Trophoblast cell (in vitro differentiated cells and primary cell): ENCODE measurements around the gene ITLN1.
"Not testable (repeated sequence)": the region's sequence is repeated elsewhere in the genome, so short reads cannot be mapped to it uniquely, and the experiment has no call there.

Experiments used
- DNase-seq, 2 donors: peaks; one replicate each; pipeline ENCODE4 v3.0.0-alpha.2; 2016
- H2AFZ ChIP-seq: 2 replicates; pipeline ENCODE4 v1.6.1; 2013; ENCODE audit warnings: low read length, moderate library complexity, mild to moderate bottlenecking; ENCODE audit not compliant: insufficient read depth, poor library complexity
- H2AK5ac ChIP-seq: 2 replicates; pipeline ENCODE4 v1.6.1; 2013; ENCODE audit warnings: mild to moderate bottlenecking, low read length
- H2BK120ac ChIP-seq: 2 replicates; pipeline ENCODE4 v1.6.1; 2013; ENCODE audit warnings: low read length, mild to moderate bottlenecking, moderate library complexity; ENCODE audit not compliant: insufficient read depth, poor library complexity
- H2BK12ac ChIP-seq: 2 replicates; pipeline ENCODE4 v1.6.1; 2013; ENCODE audit warnings: mild to moderate bottlenecking, low read length, moderate library complexity
- H2BK5ac ChIP-seq: 2 replicates; pipeline ENCODE4 v1.6.1; 2013; ENCODE audit warnings: low read length, low read depth, moderate library complexity, mild to moderate bottlenecking; ENCODE audit not compliant: poor library complexity
- H3K14ac ChIP-seq: 2 replicates; pipeline ENCODE4 v1.6.1; 2013; ENCODE audit warnings: mild to moderate bottlenecking, low read length
- H3K18ac ChIP-seq: 2 replicates; pipeline ENCODE4 v1.6.1; 2013; ENCODE audit warnings: mild to moderate bottlenecking, low read length
- H3K23ac ChIP-seq: 2 replicates; pipeline ENCODE4 v1.6.1; 2013; ENCODE audit warnings: low read length
- H3K27ac ChIP-seq: 2 replicates; pipeline ENCODE4 v1.5.1; 2013; ENCODE audit warnings: low read depth, mild to moderate bottlenecking, inconsistent platforms, low read length, moderate library complexity
- H3K27me3 ChIP-seq: 2 replicates; pipeline ENCODE4 v1.6.1; 2013; ENCODE audit warnings: inconsistent platforms, mild to moderate bottlenecking, low read length, moderate library complexity; ENCODE audit not compliant: insufficient read depth
- H3K36me3 ChIP-seq, 2 experiments: 1 replicate in 1 of 2; 2 replicates in 1 of 2; pipeline ENCODE4 v1.6.1; 2013; ENCODE audit warnings: low read length in 2 of 2, mild to moderate bottlenecking in 2 of 2, moderate library complexity in 1 of 2; ENCODE audit not compliant: insufficient read depth in 2 of 2, control insufficient read depth in 1 of 2
- H3K4ac ChIP-seq: 2 replicates; pipeline ENCODE4 v1.6.1; 2013; ENCODE audit warnings: low read depth, mild to moderate bottlenecking, low read length, moderate library complexity
- H3K4me1 ChIP-seq, 2 experiments: 1 replicate in 1 of 2; 2 replicates in 1 of 2; pipeline ENCODE4 v1.6.1; 2013; ENCODE audit warnings: low read length in 2 of 2, mild to moderate bottlenecking in 2 of 2, moderate library complexity in 1 of 2; ENCODE audit not compliant: insufficient read depth in 2 of 2, control insufficient read depth in 1 of 2
- H3K4me2 ChIP-seq: 2 replicates; pipeline ENCODE4 v1.6.1; 2013; ENCODE audit warnings: inconsistent platforms, mild to moderate bottlenecking, low read length, moderate library complexity
- H3K4me3 ChIP-seq: 2 replicates; pipeline ENCODE4 v1.5.1; 2013; ENCODE audit warnings: mild to moderate bottlenecking, low read depth, low read length, inconsistent platforms
- H3K79me1 ChIP-seq: one replicate; pipeline ENCODE4 v1.6.1; 2013; ENCODE audit warnings: low read length
- H3K79me2 ChIP-seq: 2 replicates; pipeline ENCODE4 v1.6.1; 2013; ENCODE audit warnings: low read length, mild to moderate bottlenecking; ENCODE audit not compliant: control insufficient read depth, insufficient read depth, poor library complexity
- H3K9ac ChIP-seq: 2 replicates; pipeline ENCODE4 v1.6.1; 2013; ENCODE audit warnings: mild to moderate bottlenecking, low read length
- H3K9me3 ChIP-seq: 2 replicates; pipeline ENCODE4 v1.6.1; 2013; ENCODE audit warnings: low read depth, mild to moderate bottlenecking, control low read depth, inconsistent platforms, low read length; ENCODE audit not compliant: insufficient read depth
- H4K12ac ChIP-seq: 2 replicates; pipeline ENCODE4 v1.6.1; 2013; ENCODE audit warnings: low read depth, mild to moderate bottlenecking, low read length, moderate library complexity
- H4K8ac ChIP-seq: 2 replicates; pipeline ENCODE4 v1.6.1; 2013; ENCODE audit warnings: low read depth, mild to moderate bottlenecking, low read length, moderate library complexity
- H4K91ac ChIP-seq: one replicate; pipeline ENCODE4 v1.6.1; 2013; ENCODE audit warnings: low read depth, mild to moderate bottlenecking, low read length, moderate library complexity
- WGBS: extraction: QIAGEN DNeasy Blood & Tissue Kit; methylation state at CpG from one replicate; pipeline ENCODE4 v1.1.7; 2013; ENCODE audit warnings: missing lambda C conversion rate; ENCODE audit not compliant: insufficient read length, insufficient coverage; ENCODE audit errors: extremely low coverage; 5-methylcytosine and 5-hydroxymethylcytosine counted together

ITLN1 gene

GRCh38 chr1:160916666-160917065 is 31.7 kb upstream of the ITLN1 start:
- no peak overlapping the region for H2AFZ ChIP-seq
- H3K27me3 ChIP-seq, result no peaks in the 10 kb centered on the region
- no peak overlapping the region for H3K27ac ChIP-seq
- H2AK5ac ChIP-seq, result no peak overlapping the region
- DNase-seq, result no peak
- no peaks in the 10 kb centered on the region for H3K79me2 ChIP-seq
- no peak overlapping the region for H3K9ac ChIP-seq
- peaks cover 1% of the 10 kb centered on the region for H3K9me3 ChIP-seq
- H3K4ac ChIP-seq, result no peak overlapping the region
- H3K18ac ChIP-seq, result no peak overlapping the region
- peaks cover 0 to 1% of the 10 kb centered on the region in 2 experiments for H3K4me1 ChIP-seq
- no peak overlapping the region for H3K14ac ChIP-seq
- no peak overlapping the region for H4K91ac ChIP-seq
- H3K79me1 ChIP-seq, result peaks cover 2% of the 10 kb centered on the region
- no peak overlapping the region for H2BK12ac ChIP-seq
- no peak overlapping the region for H2BK5ac ChIP-seq
- peaks cover 0 to 1% of the 10 kb centered on the region in 2 experiments for H3K36me3 ChIP-seq
- no peak overlapping the region for H4K12ac ChIP-seq
- no peak overlapping the region for H4K8ac ChIP-seq
- no peak overlapping the region for H2BK120ac ChIP-seq
- H3K4me3 ChIP-seq, result no peak overlapping the region
- WGBS, result no CpG with 5 or more reads among the region's 2 CpGs
- H3K4me2 ChIP-seq, result no peak overlapping the region
- no peak overlapping the region for H3K23ac ChIP-seq

DNA sequence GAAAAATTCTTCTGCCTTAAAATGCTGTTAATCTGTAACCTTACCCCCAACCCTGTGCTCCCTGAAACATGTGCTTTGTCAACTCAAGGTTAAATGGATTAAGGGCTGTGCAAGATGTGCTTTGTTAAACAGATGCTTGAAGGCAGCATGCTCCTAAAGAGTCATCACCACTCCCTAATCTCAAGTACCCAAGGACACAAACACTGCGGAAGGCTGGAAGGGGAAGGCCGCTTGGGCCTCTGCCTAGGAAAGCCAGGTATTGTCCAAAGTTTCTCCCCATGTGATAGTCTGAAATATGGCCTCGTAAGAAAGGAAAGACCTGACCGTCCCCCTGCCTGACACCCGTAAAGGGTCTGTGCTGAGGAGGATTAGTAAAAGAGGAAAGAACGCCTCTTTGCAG is 28.2 kb upstream of the ITLN1 start:
- not testable (repeated sequence) for H3K4me2 ChIP-seq, H2BK120ac ChIP-seq, H3K79me2 ChIP-seq, H3K4me3 ChIP-seq, H4K12ac ChIP-seq, H2AK5ac ChIP-seq, H4K8ac ChIP-seq, H3K18ac ChIP-seq, H3K9ac ChIP-seq, H3K27ac ChIP-seq, H3K79me1 ChIP-seq, H2BK12ac ChIP-seq, H3K27me3 ChIP-seq, H3K23ac ChIP-seq, H4K91ac ChIP-seq, H3K9me3 ChIP-seq, H3K4ac ChIP-seq, H3K36me3 ChIP-seq, H3K4me1 ChIP-seq, H2BK5ac ChIP-seq, H2AFZ ChIP-seq, H3K14ac ChIP-seq, DNase-seq
- WGBS, result no CpG with 5 or more reads among the region's 6 CpGs

DNA sequence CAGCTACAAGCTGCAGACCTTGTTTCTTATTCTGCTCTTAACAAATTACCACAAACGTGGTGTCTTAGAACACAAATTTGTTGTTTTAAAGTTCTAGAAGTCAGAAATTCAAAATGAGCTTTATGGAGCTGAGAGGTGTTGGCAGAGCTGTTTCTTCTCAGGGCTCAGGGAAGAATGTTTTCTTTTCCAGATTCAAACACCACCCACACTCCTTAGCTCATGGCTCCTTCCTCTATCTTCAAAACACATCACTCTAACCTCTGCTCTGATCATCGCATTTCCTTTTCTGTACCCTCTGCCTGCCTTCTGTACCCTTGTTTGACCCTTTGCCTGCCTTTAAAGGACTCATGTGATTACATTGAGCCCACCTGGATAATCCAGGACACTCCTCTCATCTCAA is 26.9 kb upstream of the ITLN1 start:
- H3K4ac ChIP-seq, result no peak overlapping the region

DNA sequence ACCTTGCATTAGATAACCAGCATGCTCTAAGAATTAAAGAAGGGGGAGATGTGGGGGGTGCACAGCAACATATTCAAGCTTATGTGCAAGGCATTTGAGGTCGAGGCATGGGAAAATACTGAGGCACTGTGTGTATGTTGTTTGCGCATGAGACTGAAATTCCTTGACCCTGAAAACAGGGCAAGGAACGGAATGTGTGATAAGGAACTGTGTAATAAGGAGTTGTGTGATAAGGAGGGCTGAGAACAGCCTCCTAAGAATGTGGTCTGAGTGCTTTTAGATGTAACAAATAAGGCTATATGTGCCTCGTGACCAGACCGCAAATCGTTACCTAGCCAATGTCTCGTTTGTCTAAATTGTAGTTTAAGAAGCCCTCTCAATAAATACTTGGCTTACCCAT is 26.5 kb upstream of the ITLN1 start:
- Histone ChIP-seq H3K4ac (no peak overlapping the region), H3K4me1 (peaks cover 0 to 9% of the 10 kb centered on the region in 2 experiments), H2BK5ac (no peak overlapping the region), H4K8ac (no peak overlapping the region), H3K18ac (no peak overlapping the region), H3K27me3 (no peaks in the 10 kb centered on the region), H2AK5ac (no peak overlapping the region), H4K12ac (no peak overlapping the region), H2AFZ (no peak overlapping the region), H3K23ac (no peak overlapping the region), H4K91ac (no peak overlapping the region), H3K14ac (no peak overlapping the region), H3K9ac (no peak overlapping the region), H3K79me1 (peaks cover 2% of the 10 kb centered on the region), H2BK120ac (no peak overlapping the region), H2BK12ac (no peak overlapping the region), H3K4me2 (peak overlapping the region; percentile 31), H3K79me2 (no peaks in the 10 kb centered on the region), H3K4me3 (no peak overlapping the region), H3K36me3 (no peaks in the 10 kb centered on the region), H3K27ac (no peak overlapping the region), H3K9me3 (peaks cover 2% of the 10 kb centered on the region)
- DNase-seq, result peak; percentile 71 to 88
- no CpG with 5 or more reads among the region's 7 CpGs for WGBS

More for the DNA sequence above, 26.9 kb upstream of the ITLN1 start:
- Histone ChIP-seq H3K36me3 (no peaks in the 10 kb centered on the region), H3K27me3 (no peaks in the 10 kb centered on the region), H3K4me1 (peaks cover 0 to 9% of the 10 kb centered on the region in 2 experiments), H2BK120ac (no peak overlapping the region), H4K12ac (no peak overlapping the region), H3K23ac (no peak overlapping the region), H2BK5ac (no peak overlapping the region), H2AFZ (no peak overlapping the region), H4K91ac (no peak overlapping the region), H3K4me3 (no peak overlapping the region), H4K8ac (no peak overlapping the region), H3K27ac (no peak overlapping the region), H2AK5ac (no peak overlapping the region), H3K79me2 (no peaks in the 10 kb centered on the region), H2BK12ac (no peak overlapping the region), H3K4me2 (peak overlapping the region; percentile 31), H3K9ac (no peak overlapping the region), H3K79me1 (peaks cover 2% of the 10 kb centered on the region), H3K14ac (no peak overlapping the region), H3K18ac (no peak overlapping the region), H3K9me3 (peaks cover 2% of the 10 kb centered on the region)
- no peak for DNase-seq
- WGBS, result no CpG with 5 or more reads among the region's 2 CpGs
